CD14-positive monocyte (primary cell): ENCODE results near the gene SIDT2. TPM values are rescaled to one million over a fixed set of nuclear protein-coding genes. Genes with fewer than 3 reads are reported as not detected.
A peak's percentile ranks its signal among the peaks of the same experiment; 100 is the strongest.

Source experiments
- DNase-seq, 3 donors: peaks; one replicate each; pipeline ENCODE4 v3.0.0-alpha.2; 2011 to 2022
- H2AFZ ChIP-seq: 2 replicates; pipeline ENCODE4 v1.6.0; 2012; ENCODE audit warnings: mild to moderate bottlenecking, low read depth, low read length, inconsistent platforms; ENCODE audit not compliant: insufficient read depth, poor library complexity, severe bottlenecking
- H3K27ac ChIP-seq, 2 donors: 1 replicate in 1 of 2; 2 replicates in 1 of 2; pipeline ENCODE4 v1.5.1; 2012 to 2013; ENCODE audit warnings: low read length in 2 of 2, control low read depth in 1 of 2, inconsistent platforms in 1 of 2, low read depth in 1 of 2, mild to moderate bottlenecking in 1 of 2
- H3K27me3 ChIP-seq, 2 donors: one replicate each; pipeline versions ENCODE4 v1.6.0 to v1.6.1; 2011 to 2013; ENCODE audit warnings: low read length in 2 of 2; ENCODE audit not compliant: control insufficient read depth in 2 of 2, insufficient read depth in 2 of 2
- H3K36me3 ChIP-seq, 2 donors: replicated peaks in 1 of 2; 1 replicate in 1 of 2; 2 replicates in 1 of 2; pipeline versions ENCODE4 v1.5.1 to v1.6.1; 2012 to 2013; ENCODE audit warnings: low read length in 2 of 2, control low read depth in 1 of 2, inconsistent platforms in 1 of 2, mild to moderate bottlenecking in 1 of 2; ENCODE audit not compliant: insufficient read depth in 2 of 2, control insufficient read depth in 1 of 2
- H3K4me1 ChIP-seq, 2 donors: 1 replicate in 1 of 2; 2 replicates in 1 of 2; pipeline versions ENCODE4 v1.5.1 to v1.6.1; 2012 to 2013; ENCODE audit warnings: low read length in 2 of 2, control low read depth in 1 of 2, inconsistent platforms in 1 of 2, mild to moderate bottlenecking in 1 of 2, moderate library complexity in 1 of 2; ENCODE audit not compliant: insufficient read depth in 2 of 2, control insufficient read depth in 1 of 2
- H3K4me2 ChIP-seq: replicated peaks from 2 replicates; pipeline ENCODE3; 2012; ENCODE audit warnings: low read length, moderate library complexity, mild to moderate bottlenecking; ENCODE audit not compliant: poor library complexity, severe bottlenecking; ENCODE audit errors: extremely low read depth
- H3K4me3 ChIP-seq, 3 experiments: fragments of 200-600 bp in 1 of 3; sonication (generic) in 1 of 3; replicated peaks in 1 of 3; 1 replicate in 2 of 3; 2 replicates in 1 of 3; pipeline ENCODE4 v1.5.1; 2011 to 2013; ENCODE audit warnings: low read length in 3 of 3, mild to moderate bottlenecking in 3 of 3, control low read depth in 2 of 3, low read depth in 2 of 3, inconsistent platforms in 1 of 3, moderate library complexity in 1 of 3
- H3K79me2 ChIP-seq: 2 replicates; pipeline ENCODE4 v1.6.0; 2012; ENCODE audit warnings: mild to moderate bottlenecking, control low read depth, inconsistent platforms, low read length, moderate library complexity; ENCODE audit not compliant: insufficient read depth
- H3K9ac ChIP-seq: 2 replicates; pipeline ENCODE4 v1.6.0; 2017; ENCODE audit warnings: low read length, mild to moderate bottlenecking; ENCODE audit not compliant: insufficient read depth, poor library complexity, severe bottlenecking
- H3K9me3 ChIP-seq, 2 donors: replicated peaks in 1 of 2; 1 replicate in 1 of 2; 2 replicates in 1 of 2; pipeline versions ENCODE4 v1.5.1 to v1.6.1; 2012 to 2013; ENCODE audit warnings: low read length in 2 of 2, control low read depth in 1 of 2; ENCODE audit not compliant: control insufficient read depth in 1 of 2, insufficient read depth in 1 of 2
- H4K20me1 ChIP-seq: 2 replicates; pipeline ENCODE4 v1.6.0; 2012; ENCODE audit warnings: mild to moderate bottlenecking, low read length, control low read depth, moderate library complexity; ENCODE audit not compliant: insufficient read depth
- H3K27ac Mint-ChIP-seq, 7 donors: one replicate each; pipeline ENCODE4 v1.8.0; 2020; ENCODE audit warnings: mild to moderate bottlenecking in 7 of 7, mixed read lengths in 7 of 7, moderate library complexity in 6 of 7, inconsistent platforms in 2 of 7
- H3K27me3 Mint-ChIP-seq, 3 donors: one replicate each; pipeline ENCODE4 v1.8.0; 2021 to 2022; ENCODE audit warnings: low read depth in 3 of 3, mild to moderate bottlenecking in 3 of 3, mixed read lengths in 3 of 3, moderate library complexity in 3 of 3, inconsistent platforms in 1 of 3
- H3K36me3 Mint-ChIP-seq, 2 donors: one replicate each; pipeline ENCODE4 v1.8.0; 2020; ENCODE audit warnings: mixed read lengths in 2 of 2, inconsistent platforms in 1 of 2, mild to moderate bottlenecking in 1 of 2
- H3K4me1 Mint-ChIP-seq: one replicate; pipeline ENCODE4 v1.8.0; 2020; ENCODE audit warnings: mild to moderate bottlenecking, mixed read lengths
- H3K4me3 Mint-ChIP-seq, 2 donors: one replicate each; pipeline ENCODE4 v1.8.0; 2020; ENCODE audit warnings: mild to moderate bottlenecking in 2 of 2, mixed read lengths in 2 of 2, moderate library complexity in 1 of 2
- H3K9me3 Mint-ChIP-seq, 7 donors: one replicate each; pipeline ENCODE4 v1.8.0; 2020 to 2022; ENCODE audit warnings: mixed read lengths in 7 of 7, mild to moderate bottlenecking in 6 of 7, moderate library complexity in 6 of 7, inconsistent platforms in 2 of 7
- CTCF ChIP-seq: fragments of 200-600 bp; IDR thresholded peaks from one replicate; pipeline ENCODE4 v1.8.0; 2022; ENCODE audit warnings: antibody characterized with exemption, mild to moderate bottlenecking
- WGBS: methylation state at CpG from one replicate; pipeline ENCODE4 v1.1.5; 2013; ENCODE audit warnings: missing lambda C conversion rate; ENCODE audit not compliant: insufficient coverage; 5-methylcytosine and 5-hydroxymethylcytosine counted together
- intact Hi-C, 2 donors: fragments of 100-400 bp; cut with micrococcal nuclease; formaldehyde crosslinking; loops; one replicate each; pipeline versions ENCODE4 v1.15.0 to v1.15.1; 2023
- polyA plus RNA-seq, 3 donors: library from polyadenylated mRNA; depleted of rRNA in 1 of 3; unstranded in 2 of 3; stranded (reverse) in 1 of 3; fragments of 300-500 nt in 2 of 3; fragments of >200 nt in 1 of 3; fragmentation: Illumina TruSeq in 2 of 3; gene quantifications; 1 replicate in 2 of 3; 2 replicates in 1 of 3; pipeline ENCODE4 v1.2.3, GENCODE V29; 2012 to 2021

The SIDT2 gene
- polyA plus RNA-seq, 3 donors: 21.8 to 177 (median 41.8) TPM

GRCh38 chr11:117187428-117187798, 8.9 kb downstream of the SIDT2 start:
- H3K4me3 ChIP-seq: peak overlapping the region in 1 of 3 experiments; percentile 69
- intact Hi-C loops: no loop called here
- Mint-ChIP-seq H3K27ac (peak overlapping the region; percentile 21 to 98 (median 92)), H3K4me3 (peak overlapping the region; percentile 62 to 78), H3K4me1 (peaks cover 59% of the 10 kb centered on the region), H3K9me3 (no peaks in the 10 kb centered on the region), H3K36me3 (peaks cover 65 to 91% of the 10 kb centered on the region in 2 donors), H3K27me3 (peaks cover 0 to 3% (median 2%) of the 10 kb centered on the region in 3 donors)
- no peak for DNase-seq
- H3K9ac ChIP-seq: no peak overlapping the region
- peaks cover 60 to 65% of the 10 kb centered on the region in 2 donors for H3K4me1 ChIP-seq
- peak overlapping the region; percentile 69 for H3K4me2 ChIP-seq
- no peak for TF ChIP-seq CTCF
- H3K9me3 ChIP-seq: no peaks in the 10 kb centered on the region
- peaks cover 18% of the 10 kb centered on the region for H3K79me2 ChIP-seq
- 87% methylated on average over 7 of the region's 13 CpGs for WGBS
- no peak overlapping the region for H2AFZ ChIP-seq
- no peaks in the 10 kb centered on the region for H3K27me3 ChIP-seq
- H4K20me1 ChIP-seq: no peaks in the 10 kb centered on the region
- peak overlapping the region; percentile 90 to 92 for H3K27ac ChIP-seq
- peaks cover 48 to 56% of the 10 kb centered on the region in 2 donors for H3K36me3 ChIP-seq

- H3K27ac Mint-ChIP-seq: peak overlapping the region; percentile 86 to 97 (median 93)
- H3K4me1 Mint-ChIP-seq: peaks cover 59% of the 10 kb centered on the region
- no peak overlapping the region for H2AFZ ChIP-seq
- peak overlapping the region; percentile 90 to 92 for H3K27ac ChIP-seq
- peaks cover 0 to 3% (median 2%) of the 10 kb centered on the region in 3 donors for H3K27me3 Mint-ChIP-seq
- no peak for TF ChIP-seq CTCF
- WGBS: 97% methylated on average over 11 of the region's 16 CpGs
- no peak for DNase-seq
- peaks cover 49 to 56% of the 10 kb centered on the region in 2 donors for H3K36me3 ChIP-seq
- peak overlapping the region; percentile 69 for H3K4me2 ChIP-seq
- H3K9me3 ChIP-seq: no peaks in the 10 kb centered on the region
- no peak overlapping the region for H3K9ac ChIP-seq
- peaks cover 18% of the 10 kb centered on the region for H3K79me2 ChIP-seq
- peak overlapping the region in 1 of 3 experiments; percentile 69 for H3K4me3 ChIP-seq
- H3K4me3 Mint-ChIP-seq: peak overlapping the region in 1 of 2 donors; percentile 42
- peaks cover 65 to 91% of the 10 kb centered on the region in 2 donors for H3K36me3 Mint-ChIP-seq
- H3K9me3 Mint-ChIP-seq: no peaks in the 10 kb centered on the region
- no peaks in the 10 kb centered on the region for H3K27me3 ChIP-seq
- H3K4me1 ChIP-seq: peaks cover 60 to 65% of the 10 kb centered on the region in 2 donors
- H4K20me1 ChIP-seq: no peaks in the 10 kb centered on the region
- intact Hi-C loops: no loop called here
Observed at GRCh38 chr11:117187799-117188481, 9.4 kb downstream of the SIDT2 start.
